ELR (cell line): ENCODE data around the gene DPM2.

ENCODE experiments used
- DNase-seq: peaks from one replicate; pipeline ENCODE4 v3.0.0-alpha.2; 2015; ENCODE audit warnings: low read depth

Gene DPM2

DNA sequence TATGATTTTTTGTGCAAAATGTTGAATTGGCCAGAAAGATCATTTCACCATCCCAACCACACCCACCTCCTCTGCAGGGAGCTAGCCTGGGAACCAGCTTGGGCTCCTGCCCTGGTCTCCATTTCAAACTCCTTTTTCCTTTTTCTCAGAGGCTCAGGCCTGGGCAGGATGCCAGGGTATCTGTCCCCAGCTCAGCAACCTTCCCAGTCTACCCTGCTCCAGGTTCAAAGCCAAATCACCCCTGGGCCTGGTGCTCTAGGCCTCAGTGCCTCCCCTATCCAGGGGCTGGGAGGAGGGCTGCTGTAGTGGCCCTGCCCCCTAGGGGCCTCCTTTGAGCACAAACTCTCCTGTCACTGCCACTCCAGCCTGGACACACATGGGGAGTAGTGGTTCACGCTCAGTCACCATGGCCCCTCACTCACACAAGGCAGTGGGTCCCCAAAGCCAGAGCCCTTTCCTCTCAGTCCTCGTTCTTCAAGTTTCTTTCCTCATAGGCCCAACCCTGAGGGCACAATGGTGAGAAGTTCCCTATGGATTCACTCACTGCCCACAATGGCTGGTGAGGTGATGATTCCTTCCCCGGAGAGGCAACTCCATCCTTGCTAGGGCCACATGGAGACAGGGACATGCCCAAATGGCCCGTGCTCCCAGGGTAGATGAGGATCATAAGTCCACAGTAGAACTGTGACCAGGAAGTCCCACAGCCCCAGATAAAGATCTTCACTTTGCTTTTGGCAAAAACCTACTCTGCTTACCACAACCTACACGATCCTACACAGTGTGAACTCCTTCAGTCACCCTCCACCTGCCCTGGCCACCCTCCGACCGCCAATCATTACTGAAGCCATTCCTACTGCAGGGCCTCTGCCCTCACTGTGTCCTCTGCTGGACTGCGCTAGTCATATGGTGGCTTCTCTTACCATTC is 19.2 kb downstream of the DPM2 start:
- peak; percentile 41 for DNase-seq

DNA sequence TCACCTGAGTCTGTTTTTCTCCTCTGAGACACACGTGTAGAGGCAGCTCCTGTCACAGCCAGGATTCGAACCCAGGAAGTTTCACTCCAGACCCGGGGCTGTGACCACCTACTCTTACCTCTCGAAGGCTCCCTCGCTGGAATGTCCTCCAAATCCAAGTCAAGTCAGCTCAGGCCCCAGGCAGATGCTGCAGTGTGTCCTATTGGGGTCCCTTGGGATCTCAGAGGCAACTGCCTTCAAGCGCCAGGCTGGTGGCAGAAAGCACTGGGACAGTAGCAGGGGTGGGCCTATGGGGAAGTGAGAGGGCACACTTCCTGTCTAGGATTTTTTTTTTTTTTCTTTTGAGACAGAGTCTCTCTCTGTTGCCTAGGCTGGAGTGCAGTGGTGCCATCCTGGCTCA is 20.1 kb downstream of the DPM2 start:
- DNase-seq, result no peak

DNA sequence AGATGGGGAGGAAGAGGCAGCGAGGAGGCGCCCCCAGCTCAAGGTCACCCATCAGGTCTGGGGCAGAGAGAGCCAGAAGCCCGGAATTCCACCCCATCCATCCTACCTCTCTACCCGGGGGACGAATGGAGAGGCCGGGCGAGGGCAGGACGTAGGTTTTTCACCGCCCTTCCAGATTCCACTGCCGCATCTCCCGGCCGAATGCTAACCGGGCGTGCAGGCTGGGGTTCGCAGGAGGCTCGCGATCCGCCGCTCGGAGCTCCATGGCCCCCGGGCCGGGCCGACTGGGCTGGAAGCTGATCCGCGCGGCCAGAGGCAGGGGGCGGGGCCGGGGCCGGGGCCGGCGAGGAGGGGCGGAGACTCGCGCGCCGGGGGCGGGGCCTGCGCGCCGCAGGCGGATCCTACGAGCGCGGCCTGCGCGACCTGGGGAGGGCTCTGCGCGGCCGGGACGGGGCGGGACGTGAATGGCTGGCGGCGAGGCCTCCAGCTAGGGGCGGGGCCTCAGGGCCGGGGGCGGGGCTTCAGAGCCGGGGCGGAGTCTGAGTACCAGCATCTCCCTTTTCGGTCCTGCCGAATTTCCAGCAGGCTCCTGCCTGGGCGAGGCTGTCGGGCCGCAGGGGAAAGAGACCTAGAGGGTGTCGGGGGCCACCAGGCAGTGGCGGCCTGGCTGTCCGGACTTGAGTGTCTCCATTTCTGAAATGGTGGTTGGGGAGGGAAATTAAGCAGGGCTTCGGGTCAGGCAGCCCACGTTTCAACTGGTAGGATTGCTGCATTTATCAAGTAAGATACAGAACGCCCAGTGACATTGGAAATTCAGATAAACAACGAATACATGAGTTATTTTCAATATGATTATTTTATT is 20.7 kb downstream of the DPM2 start, which contains the start of gene ST6GALNAC4:
Gene ST6GALNAC4 (minus strand): TSS at position 322 of the 862 bp plus-strand sequence. CDS start 622 bp downstream, outside the sequence.
- peak; percentile 90 for DNase-seq

GRCh38 chr9:127915801-127916719 is 21.6 kb downstream of the DPM2 start:
- DNase-seq, result no peak

GRCh38 chr9:127915325-127915752 is 22.3 kb downstream of the DPM2 start:
- DNase-seq, result no peak

DNA sequence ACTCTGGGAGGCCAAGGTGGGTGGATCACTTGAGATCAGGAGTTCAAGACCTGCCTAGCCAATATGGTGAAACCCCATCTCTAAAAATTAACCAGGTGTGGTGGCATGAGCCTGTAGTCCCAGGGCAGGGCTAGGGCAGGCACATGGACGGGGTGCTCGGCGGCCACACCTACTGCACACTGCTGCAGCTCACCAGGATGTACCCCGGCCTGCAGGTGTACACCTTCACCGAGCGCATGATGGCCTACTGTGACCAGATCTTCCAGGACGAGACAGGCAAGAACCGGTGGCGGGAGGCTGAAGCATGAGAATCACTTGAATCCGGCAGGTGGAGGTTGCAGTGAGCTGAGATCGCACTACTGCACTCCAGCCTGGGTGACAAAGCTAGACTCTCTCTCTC is 24.0 kb downstream of the DPM2 start:
- DNase-seq, result no peak

DNA sequence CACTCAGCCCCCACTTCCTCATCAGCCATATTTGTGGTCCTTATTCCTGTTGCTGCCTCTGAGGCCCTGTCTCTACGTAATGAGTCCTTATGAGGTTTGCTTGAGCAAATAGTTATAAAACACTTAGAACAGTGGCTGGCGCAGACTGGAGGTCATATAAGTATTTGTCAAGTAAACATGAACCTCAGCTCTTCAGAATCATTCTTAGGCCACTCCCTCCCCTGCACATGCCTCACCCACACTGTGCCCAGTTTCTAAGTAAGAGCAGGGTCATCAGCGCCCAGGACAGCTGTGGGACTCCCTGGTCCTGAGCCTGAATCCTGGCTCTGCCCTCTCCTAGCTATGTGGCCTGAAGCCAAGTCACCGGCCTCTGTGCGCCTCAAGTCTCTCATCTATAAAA is 24.8 kb downstream of the DPM2 start:
- DNase-seq, result no peak

- no peak for DNase-seq
Observed at GRCh38 chr9:127912296-127912695, 25.4 kb downstream of the DPM2 start.

DNA sequence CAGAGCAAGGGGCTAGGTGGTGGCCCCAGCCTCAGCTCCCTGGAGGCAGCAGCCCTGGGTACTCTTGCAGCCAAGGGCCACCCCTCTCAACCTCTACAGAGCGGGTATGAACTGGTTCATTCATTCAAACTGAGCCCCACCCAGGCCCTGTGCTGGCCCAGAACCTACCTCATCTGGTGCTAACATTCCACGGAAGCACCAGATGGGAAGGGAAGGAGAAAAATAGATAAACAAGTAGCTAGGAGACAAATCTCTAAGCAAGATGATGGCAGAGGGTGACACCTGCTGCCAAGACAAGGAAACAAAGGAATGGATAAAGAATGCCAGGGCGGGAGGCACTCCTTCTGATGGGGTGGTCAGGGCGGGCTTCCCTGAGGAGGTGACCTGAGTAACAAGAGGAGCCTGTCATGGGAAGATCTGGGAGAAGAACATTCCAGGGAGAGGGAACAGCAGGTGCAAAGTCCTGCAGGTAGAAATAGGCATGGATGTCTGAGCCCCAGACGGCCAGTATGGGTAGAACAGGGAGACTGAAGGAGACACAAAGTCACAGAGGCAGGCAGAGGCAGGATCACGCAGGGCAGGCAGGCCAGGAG is 26.9 kb downstream of the DPM2 start:
- DNase-seq, result peak; percentile 51

- no peak for DNase-seq
Observed at GRCh38 chr9:127909839-127910273, 27.8 kb downstream of the DPM2 start.

DNA sequence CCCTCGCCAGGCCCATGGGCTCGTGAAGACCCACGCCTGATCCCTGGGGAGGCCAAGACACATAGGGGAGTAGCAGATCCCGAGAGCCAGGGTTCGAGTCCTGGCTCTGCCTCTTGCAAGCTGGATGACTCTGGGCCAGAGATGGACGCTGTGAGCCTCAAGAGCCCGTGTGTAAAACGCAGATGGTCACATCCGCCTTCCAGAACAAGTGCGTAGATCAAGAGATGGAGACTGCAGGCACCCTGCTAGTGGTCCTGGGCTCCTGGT is 29.1 kb downstream of the DPM2 start:
- DNase-seq, result no peak

DNA sequence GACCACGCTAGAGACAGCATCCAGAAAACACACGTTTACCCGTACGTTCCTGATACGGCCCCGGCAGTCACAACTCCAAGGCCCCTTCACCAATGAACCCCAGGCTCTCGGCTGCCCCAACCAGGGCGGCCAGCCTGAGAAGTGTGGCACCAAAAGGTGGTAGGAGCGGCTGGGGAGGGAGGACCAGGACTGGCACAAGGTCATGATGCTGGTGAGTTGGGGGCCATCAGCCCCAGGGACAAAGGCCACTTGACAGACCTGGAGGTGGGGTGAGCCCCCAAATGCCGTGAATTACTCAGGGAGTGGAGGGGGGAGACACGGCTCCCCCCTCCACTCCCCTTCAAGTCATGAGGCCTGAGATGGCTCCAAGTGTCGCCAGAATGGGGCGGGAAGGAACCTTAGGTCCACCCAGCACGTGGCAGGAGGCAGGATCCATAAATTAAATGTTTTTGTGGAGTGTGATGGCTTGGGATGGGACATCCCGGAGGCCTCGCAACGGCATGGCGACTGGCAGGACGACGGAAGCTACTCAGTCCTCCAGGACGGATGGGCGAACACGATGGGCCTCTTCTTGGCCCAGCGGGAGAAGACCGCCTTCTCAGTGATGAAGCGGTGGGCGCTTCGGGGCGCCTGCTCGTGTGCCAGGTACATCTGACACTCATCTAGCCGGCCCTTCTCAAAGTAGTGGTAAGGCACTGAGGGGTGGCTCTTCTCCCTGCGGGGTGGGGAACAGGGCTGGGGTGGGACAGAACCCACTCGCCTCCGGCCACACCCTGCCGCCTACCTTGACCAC is 29.6 kb downstream of the DPM2 start:
- DNase-seq, result no peak

DNA sequence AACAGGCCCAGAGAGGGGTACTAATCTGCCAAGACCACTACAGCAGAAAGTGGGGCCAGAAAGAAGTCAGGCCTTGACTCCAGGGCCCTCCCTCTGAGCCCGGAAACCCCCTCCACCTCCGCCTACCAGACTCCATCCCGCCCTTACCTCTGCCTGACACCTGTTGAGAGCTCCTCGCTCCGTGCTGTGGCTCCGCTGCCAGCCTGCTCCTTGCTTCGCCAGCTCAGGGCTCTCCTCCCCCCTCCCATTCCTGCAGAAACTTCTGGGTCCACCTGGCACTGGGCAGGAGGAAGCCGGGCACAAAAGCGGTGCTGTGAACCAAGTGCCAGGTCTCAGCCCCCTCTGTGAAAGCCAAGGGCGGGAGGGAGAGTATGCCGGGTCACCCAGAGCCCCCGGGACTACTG is 31.9 kb downstream of the DPM2 start:
- DNase-seq, result no peak

DNA sequence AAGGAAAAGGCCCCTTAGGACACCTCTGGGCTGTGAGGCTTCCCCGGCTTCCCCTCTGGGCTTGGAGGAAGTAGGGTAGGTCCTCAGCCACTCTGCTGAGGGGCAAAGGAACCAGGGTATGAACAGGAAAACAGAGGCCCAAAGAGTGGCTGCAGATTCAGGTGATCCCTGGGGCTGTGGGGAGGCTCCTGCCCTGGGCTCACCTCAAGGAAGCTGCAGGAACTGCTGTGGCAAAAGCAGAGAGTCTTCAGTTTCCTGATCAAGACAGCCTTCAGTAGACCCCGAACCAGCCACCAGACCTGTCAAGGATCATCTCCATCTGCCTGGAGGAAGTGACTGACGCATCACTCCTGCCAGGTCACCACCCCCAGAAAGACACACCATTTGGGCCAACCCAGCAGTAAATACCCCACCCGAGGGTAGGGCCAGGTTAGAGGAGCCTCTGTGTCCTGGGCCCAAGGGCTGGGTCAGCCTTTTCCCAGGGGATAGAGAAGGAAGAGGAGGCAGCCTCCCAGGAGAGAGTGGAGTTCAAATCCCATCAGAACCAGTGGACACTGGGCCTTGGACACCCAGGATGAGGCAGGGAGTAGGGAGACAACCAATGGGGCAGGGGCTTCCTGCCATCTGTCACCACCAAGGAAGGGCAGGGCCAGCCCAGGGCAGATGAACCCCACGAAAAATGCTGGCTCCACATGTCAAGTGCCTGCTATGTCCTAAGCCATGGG is 32.5 kb downstream of the DPM2 start:
- no peak for DNase-seq

DNA sequence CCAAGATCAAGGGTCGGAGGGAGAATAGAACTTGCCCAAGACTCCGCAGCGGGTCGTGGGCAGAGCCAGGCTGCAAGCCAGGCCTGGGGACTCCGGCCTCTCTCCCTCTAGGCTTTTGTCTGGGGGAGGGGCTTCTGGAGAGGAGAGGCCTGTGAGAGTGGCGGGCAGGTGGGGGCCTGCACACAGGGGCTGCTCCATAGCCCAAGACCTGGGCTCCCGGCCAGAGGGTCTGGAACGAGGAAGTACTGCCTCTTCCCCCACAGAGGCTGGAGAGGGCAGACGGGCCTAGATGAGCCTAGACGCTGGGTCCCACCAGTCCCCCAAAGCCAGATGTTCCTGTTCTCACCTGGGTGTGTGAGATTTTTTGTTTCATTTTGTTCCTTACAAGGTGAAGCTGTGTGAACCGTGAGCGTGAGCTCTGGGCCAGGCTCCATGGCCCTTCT is 33.1 kb downstream of the DPM2 start:
- DNase-seq, result no peak

GRCh38 chr9:127903557-127904475 is 33.8 kb downstream of the DPM2 start:
- no peak for DNase-seq

DNA sequence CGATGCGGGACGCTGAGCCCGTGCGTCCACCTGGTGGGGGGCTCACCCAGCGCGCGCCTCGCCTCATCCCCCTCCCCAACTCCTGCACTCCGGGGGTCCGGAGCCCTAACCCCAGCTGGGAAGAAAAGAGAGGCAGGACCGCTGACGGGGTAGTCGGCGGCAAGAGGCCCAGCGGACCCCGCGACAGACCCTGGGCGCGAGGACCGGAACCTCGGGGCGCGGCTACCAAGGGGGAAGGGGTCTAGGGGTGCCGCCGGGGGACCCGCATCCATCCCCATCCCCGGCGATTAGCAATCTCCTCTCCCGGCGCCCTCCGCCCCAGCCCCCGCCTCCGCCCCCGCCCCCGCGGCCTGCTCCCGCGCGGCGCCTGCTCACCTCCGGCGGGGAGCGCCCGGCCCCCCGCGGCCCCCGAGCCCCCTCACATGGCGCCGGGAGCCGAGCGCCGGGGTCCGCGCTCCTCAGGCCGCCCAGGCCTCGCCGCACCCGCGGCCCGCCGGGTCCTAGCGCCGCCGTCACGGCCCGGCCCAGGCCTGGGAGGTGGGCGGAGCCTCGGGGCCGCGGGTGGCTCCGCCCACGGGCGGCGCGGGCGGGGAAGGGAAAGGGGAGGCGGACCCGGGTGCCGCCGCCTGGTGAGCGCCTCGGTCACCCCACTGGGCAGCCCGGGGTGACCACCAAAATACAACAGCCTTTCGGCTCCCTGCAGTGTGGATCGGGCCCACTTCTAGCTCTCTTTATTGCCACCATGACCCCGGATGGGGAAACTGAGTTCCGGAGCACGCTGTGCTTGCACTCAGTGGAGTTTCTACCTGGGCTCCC is 38.3 kb downstream of the DPM2 start, which contains the start of gene ST6GALNAC6:
Gene ST6GALNAC6 (minus strand): TSS at position 476 of the 816 bp plus-strand sequence. CDS start 1,622 bp downstream, outside the sequence.
- peak; percentile 77 for DNase-seq
